OCI-LY3 (cell line): ENCODE results near the gene CHMP4A.

Experiments used
- CTCF ChIP-seq: fragments of 200-600, 300-600 bp; sonication (generic); IDR thresholded peaks from 2 replicates; pipeline ENCODE4 v1.5.1; 2014; ENCODE audit warnings: antibody characterized with exemption, low read length, low read depth
- EZH2phosphoT487 ChIP-seq: fragments of 200-600 bp; shearing (Covaris generic); IDR thresholded peaks from 2 replicates; pipeline ENCODE4 v1.6.1; 2018; ENCODE audit warnings: antibody characterized with exemption, mixed run types, low read depth

- TF ChIP-seq CTCF, result no peak
- no peak for TF ChIP-seq EZH2phosphoT487
These were observed 18.9 kb upstream of the CHMP4A start, which contains the start of gene NEDD8 for GRCh38 chr14:24232121-24232644.
